Medulla oblongata (tissue), 1 donor: ENCODE measurements around the gene IL22RA2.
A peak's percentile ranks its signal among the peaks of the same experiment; 100 is the strongest.
"Not testable (repeated sequence)": the region's sequence is repeated elsewhere in the genome, so short reads cannot be mapped to it uniquely, and the experiment has no call there.

Experiments
- DNase-seq: peaks from one replicate; pipeline ENCODE4 v3.0.0-alpha.2; 2015; ENCODE audit errors: extremely low spot score

The IL22RA2 gene, protein sequence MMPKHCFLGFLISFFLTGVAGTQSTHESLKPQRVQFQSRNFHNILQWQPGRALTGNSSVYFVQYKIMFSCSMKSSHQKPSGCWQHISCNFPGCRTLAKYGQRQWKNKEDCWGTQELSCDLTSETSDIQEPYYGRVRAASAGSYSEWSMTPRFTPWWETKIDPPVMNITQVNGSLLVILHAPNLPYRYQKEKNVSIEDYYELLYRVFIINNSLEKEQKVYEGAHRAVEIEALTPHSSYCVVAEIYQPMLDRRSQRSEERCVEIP

DNA sequence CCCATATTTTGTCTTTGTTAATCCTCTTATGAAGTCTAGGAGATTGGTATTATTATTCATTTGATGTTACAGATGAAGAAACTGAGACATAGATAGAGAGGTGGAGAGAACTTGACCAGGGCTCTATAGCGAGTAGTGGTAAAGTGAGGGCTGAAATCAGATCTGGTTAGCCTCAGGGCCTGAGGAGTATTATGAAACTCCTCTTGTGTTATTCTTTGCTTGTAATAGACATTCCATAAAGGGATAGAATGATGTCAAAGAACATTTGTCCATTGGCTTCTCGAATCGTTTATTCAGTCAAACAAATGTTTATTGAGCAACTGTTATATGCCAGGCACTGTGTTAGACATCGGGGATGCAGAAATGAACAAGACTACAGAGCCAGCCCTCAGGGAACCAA is at the start of gene IL22RA2:
TSS of gene IL22RA2 (minus strand) at position 144 of the 400 bp plus-strand sequence. CDS start 11,895 bp downstream, outside the sequence.
- DNase-seq = no peak

DNA sequence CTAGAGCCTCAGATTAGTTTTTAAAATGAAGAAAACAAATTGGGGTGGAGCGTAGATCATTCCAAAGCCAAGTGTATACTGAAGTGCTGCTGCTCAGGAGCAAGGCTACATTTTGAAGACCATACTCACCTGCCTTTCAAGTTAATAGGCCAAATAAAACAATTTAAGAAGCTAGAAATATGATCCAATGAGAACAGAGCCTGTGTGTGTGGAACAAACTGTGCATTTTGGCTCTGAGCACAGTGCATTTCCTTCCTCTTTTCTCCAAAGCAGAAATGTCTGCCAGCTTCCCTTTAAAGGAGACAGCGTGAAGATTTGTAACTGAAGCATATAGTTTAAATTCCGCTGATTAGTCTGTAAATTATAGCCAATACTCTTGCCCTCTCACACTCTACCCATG is 48.9 kb upstream of the IL22RA2 start:
- peak; percentile 70 for DNase-seq

DNA sequence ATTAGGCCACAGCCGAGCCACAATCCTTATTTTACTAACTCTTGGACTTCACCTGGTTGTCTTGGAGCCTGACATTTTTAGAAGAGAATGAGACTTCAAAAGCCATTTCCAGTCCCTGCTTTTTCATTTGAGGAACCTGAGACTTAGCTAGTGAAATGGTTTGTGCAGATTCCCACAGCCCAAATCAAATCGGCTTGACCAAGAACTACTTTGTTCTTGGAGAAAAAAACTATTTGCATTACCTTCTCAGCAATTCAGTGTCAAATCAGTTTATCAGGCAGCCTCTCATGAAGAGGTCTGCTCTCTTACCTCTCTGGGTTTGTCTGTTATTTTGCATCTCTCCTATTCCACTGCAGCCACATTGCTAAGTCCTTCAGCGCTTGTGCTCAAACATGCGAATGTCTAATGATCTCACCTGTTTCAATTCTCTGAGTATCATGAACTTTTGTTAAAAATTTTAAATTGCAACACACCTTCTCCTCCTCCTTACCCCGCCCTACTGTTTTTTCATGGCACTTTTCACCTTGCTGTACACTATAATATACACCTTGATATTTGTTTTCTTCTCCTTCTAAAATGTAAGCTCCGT is 46.3 kb upstream of the IL22RA2 start:
- DNase-seq = no peak

DNA sequence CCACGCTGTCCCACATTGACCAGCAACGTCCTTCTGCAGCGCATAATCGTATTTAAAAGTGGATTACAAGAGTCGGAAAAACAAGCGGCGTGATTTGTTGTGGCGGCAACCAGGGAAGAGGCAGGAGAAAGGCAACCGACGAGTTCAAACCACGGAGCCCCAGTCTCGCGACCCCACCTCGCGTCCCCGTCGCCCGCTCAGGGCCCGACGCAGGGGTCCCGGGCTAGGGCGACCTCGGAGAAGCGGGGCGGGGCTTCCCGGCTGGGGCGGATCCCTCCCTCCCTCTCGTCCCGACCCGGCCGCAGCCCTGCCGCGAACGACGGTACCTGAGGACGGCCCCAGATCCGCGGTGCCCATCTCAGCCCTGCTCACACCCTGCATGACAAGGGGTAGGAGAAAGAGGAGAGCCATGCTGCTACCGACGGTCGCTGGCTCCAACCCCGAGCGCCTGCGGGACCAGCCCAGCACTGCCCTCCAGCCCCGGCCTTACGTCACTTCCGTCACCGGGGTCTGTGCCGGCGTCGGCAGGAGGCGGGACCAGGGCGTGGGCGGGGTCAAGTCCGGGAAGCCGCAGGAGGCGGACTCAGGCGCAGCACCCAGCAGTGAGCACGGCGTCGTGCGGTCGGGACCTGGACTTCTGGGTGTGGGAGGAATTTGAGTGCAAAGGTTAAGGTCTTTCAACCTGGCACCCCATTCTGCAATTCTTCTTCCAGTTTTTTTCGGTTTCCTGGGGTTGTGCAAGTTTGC is 45.6 kb upstream of the IL22RA2 start, which contains the start of gene IFNGR1:
TSS of gene IFNGR1 (minus strand) at position 469 of the 747 bp plus-strand sequence. CDS start at position 411, 58 bp downstream.
- DNase-seq = peak; percentile 97

DNA sequence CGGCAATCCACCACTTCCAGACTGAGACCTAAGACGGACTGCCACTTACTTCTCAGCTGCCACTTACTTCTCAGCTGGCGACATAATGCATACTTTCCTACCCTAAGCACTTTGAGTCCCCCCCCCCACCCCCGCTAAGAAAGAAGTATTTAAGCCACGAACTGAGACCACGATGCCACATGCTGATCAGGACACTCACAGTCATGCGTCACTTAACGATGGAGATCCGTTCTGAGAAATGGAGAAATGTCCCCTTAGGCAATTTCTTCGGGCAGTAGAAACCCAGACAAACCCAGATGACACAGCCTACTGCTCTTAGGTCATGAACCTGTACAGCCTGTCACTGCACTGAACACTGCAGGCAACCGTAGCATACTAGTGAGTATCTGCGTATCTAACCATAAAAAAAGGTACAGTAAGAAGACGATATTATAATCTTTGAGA is 45.1 kb upstream of the IL22RA2 start:
- DNase-seq = peak; percentile 69

DNA sequence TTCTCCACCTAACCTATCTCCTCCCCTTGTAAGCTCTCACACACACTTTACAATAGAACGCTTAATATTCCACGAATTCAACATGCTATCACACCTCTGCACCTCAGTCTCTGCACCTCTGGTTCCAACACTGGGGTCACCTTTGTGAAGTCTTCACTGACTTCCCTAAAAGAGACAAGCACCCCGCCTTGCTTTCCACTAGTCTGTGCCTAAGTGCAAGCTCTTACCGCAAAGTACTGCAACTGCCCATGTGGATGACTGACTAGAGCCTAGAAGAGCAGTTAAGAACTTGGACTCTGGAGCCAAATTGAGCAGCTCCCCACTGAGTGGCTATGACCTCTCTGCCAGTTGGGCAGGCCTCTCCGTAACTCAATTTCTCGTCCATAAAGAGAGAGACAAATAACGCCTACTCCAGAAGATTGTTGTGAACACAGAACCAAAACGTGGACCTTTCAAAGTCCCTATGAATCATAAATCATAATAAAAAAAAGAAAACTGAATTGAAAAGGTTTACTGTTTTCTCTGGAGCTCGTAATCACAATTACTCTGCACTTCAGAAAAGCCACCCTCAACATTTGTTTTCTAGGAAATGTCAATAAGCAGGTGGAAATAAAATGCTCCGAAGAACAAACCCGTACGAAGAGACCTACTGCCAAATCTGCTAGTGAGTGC is 44.5 kb upstream of the IL22RA2 start:
- peak; percentile 70 for DNase-seq

DNA sequence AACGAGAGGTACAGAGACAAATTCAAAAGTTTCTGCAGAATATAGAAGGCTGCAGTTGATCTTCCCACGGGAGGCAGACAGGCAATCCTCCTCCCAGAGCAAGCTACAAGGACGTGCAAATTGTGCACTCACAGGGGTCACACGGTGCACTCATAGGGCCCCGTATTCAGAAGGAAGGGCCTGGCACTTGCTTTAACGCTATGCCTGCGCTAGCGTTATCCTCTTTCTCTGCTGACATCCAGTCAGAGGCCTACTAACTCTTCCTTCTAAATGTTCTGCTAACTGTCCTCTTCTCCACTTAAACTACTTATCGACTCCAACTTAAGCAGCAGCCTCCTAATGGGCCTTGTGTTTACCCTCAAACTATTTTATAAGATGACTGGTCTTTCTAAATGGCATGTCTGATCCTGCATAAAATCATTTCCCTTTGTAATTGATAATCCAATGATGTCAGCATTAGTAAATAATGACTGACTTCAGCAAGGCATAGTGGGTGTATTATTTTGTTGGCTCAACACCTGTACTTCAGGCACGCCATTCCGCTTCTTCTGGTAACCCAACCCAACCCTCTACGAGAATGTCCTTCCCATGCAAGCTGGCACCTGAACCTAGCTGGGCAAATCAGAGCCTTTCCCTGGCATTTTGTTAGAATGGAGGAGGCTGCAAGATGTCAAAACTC is 43.6 kb upstream of the IL22RA2 start:
- DNase-seq = no peak

DNA sequence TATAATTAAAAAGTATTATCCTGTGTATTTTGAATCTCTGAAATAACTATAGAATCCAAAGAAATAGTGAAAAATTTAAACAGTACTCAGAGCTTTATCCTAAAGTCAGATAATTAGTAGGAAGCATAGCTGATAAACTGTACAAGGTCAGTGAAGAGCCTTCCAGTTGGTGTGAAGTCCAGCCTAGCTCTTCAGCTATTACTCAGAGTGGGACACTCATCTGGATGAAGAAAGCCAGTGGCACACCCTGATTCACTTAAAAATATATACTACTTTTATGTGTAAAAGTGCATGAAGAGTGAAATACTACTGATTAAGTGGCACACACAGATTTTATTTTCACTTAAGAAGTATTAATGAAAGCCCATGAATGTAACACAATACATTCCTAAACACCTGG is 42.7 kb upstream of the IL22RA2 start:
- no peak for DNase-seq

DNA sequence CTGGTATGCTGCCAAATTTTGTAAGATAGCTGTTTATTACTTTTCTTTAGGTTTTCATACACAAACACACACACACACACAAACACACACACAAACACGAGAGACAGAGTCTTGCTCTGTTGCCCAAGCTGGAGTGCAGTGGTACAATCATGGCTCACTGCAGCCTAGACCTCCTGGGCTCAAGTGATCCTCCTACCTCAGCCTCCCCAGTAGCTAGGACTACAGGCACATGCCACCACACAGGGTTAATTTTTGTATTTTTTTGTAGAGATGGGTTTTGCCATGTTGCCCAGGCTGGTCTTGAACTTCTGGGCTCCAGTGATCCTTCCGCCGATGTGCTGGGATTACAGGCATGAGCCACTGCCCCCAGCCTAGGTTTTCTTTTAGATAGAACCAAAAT is 42.2 kb upstream of the IL22RA2 start:
- DNase-seq = not testable (repeated sequence)

DNA sequence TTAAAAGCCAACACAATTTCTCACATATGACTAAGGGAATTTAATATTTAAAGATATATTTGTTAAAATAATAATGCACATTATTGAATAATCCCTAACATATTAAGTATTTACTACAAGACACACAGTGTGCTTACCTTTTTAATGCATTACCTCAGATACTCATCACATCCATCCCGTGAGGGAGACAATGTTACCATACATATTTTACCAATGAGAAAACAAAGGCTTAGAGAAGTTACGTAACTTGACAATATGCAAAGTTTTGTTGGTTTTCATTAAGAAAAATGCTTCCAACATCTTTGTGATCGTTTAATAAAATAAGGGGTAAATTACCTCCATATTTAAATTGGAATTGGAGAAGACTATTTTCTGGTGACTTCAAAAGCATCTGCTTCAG is 41.5 kb upstream of the IL22RA2 start:
- DNase-seq = no peak

DNA sequence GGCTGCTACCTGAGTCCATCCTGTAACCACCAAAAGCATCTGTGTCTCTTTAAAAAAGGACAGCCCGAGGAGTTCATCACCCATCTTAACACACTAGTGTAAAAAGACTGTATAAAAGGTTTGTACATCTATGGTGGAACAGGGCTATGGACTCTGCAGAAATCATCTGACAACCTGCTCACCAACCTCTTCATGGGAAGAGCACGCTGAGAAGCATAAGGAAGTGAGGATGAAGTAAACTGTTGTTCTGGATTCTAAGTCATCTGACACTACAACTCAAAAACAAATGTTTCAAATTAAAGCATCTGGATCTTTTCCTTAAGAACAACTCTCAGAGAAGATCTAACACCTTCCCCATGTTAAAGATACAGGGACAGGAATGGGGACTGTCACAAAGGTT is 40.4 kb upstream of the IL22RA2 start:
- no peak for DNase-seq

DNA sequence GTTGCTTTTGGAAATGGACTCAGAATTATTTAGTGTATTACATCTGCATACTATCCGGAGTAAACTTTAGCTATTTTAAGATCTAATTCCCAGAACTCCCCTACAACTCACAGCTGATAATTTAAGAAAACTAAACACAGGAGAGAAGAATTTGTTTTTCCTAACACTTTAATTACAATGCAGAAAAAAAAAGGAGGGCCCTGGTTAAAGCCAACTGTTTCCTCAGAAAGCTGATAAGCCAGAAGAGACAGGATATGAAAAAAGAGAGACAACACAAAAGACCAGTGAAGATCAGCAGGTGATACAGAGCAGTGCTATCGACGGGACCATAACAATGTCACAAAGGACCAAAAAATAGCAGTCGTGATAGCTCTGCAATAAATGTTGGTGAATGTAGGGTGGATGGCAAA is 39.9 kb upstream of the IL22RA2 start:
- no peak for DNase-seq

DNA sequence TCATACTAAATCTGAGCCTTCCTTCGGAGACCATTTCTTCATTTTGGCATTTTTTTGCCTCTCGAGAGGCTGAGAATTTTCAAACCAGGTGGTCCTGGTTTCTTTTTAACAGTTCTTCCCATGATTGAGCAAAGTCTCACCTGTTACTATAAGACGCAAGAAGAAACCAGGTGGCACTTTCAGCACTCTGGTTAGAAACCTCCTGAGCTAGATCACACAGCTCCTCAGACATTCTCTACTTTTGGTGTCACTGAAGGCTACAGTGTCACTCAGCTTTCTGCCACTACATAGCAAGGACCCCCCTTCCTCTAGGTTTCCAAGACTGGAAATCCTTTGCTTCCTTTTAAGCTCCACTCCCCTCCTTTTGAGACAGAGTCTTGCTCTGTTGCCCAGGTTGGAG is 38.5 kb upstream of the IL22RA2 start:
- no peak for DNase-seq

DNA sequence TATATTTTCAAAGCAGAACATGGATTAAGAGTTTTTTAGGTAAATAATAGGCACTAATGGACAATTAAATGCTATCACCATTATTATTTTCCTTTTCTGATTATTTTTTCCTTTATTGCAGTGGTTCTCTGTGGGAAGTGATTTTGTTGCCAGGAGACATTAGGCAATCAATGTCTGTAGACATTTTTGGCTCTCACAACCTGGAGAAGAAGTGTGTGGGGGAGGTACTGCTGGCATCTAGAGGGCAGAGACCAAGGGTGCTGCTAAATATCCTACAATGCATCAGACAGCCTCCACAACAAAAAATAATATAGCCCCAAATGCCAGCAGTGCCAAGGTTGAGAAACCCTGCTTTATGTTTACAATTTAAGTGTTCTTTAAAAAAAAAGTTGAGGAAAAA is 37.5 kb upstream of the IL22RA2 start:
- no peak for DNase-seq

DNA sequence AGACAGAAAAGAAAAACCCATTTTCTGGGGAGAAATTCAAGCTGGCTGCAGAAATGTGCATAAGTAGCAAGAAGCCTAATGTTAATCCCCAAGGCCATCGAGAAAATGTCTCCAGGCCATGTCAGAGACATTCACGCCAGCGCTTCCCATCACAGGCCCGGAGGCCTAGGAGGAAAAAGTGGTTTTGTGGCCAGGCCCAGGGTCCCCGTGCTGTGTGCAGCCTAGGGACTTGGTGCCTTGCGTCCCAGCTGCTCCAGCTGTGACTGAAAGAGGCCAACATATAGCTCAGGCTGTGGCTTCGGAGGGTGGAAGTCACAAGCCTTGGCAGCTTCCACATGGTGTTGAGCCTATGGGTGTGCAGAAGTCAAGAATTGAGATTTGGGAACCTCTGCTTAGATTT is 34.8 kb upstream of the IL22RA2 start:
- no peak for DNase-seq

DNA sequence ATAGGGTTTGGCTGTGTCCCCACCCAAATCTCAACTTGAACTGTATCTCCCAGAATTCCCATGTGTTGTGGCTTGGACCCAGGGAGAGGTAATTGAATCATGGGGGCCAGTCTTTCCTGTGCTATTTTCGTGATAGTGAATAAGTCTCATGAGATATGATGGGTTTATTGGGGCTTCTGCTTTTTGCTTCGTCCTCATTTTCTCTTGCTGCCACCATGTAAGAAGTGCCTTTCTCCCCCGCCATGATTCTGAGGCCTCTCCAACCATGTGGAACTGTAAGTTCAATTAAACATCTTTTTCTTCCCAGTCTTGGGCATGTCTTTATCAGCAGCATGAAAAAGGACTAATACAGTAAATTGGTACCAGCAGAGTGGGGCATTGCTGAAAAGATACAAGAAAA is 34.0 kb upstream of the IL22RA2 start:
- not testable (repeated sequence) for DNase-seq

DNA sequence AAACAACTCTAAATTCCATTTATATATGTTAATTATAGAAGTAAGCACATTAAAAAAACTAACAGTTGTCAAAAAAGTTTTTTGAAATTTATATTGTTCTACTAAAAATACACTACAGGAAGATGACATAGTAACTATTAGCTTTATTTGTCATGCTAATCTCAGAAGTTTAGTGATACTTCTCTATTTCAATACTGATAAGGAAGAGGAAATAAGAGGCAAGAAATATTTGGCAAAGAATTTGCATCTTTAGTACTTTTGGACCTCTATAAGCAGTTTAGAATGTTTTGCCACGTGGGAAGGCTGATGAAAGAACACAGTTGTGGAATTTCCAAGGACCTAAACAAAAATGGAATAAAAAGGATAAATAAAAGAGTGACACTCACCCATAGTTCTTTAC is 33.1 kb upstream of the IL22RA2 start:
- DNase-seq = no peak

DNA sequence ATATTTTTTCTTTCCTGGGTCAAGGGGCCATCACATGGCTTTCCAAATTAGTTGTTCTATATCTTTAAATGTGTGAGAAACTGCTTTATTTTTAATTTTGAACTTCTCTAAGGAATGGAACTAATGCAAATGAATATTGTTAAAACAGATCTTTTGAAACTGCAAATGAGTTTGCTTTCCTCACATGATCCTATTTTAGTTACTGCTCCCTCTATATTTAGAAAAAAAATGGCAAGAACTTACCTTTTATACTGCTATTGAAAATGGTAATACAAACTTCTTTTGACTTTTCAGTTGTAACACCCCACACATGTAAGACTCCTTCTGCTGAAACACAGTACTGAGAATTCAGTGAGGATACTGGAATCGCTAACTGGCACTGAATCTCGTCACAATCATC is 29.8 kb upstream of the IL22RA2 start:
- DNase-seq = no peak

DNA sequence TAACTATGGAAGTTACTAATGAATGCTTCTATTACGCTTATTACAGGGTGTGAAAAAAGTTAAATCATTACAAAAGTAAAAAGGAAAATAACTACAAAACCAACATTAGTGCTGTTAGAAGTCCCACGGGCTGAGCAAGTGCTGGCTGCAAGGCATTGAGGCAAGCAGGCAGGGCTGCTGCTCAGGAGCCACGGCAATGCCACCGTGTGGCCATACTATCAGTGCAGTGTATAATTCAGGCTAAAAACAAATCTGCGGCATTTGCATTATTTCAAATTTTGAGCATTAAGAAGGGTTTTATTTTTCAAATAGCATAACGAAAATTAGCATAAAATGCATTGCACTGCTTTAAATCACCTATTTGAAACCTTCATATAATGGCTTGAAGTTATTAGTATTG is 28.6 kb upstream of the IL22RA2 start:
- peak; percentile 77 for DNase-seq

DNA sequence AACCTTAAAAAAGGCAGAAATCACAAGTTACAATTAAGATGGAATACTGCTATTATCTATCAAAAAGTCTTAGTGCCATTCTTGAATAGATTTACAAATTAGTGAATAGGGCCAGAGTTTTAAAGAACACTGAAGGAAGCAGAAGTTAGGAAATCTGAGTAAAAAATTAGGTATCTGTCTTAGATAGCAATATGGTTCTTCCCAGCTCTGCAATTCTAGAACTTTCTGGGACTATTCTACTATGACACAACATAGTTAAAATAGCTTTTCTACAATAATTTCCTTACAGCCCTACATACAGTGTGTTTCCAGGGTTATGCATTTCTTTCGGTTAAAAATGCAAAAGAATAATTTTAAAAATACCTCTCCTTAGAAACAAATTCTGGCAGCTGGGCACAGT is 27.6 kb upstream of the IL22RA2 start:
- no peak for DNase-seq

DNA sequence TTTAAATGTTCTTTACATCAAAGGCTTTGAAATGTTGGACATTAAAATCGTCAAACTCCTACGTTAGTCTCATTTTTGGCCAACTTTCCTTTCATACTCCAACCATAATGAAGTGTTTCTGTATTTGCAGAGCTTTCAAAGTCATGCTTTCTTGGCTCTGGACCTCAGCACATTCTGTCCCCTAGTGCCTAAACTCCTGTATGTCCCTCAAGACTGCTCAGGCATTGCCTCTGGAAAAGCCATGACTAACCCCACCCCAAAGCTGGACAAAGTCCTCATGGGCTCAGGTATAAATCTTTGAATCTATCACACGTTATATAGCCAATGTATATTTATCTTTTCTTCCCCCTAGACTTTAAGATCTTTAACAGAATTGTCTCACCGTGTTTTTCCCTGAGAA is 26.8 kb upstream of the IL22RA2 start:
- no peak for DNase-seq
